ENCODE results near the gene CFTR. TPM values are rescaled to one million over a fixed set of nuclear protein-coding genes. Genes with fewer than 3 reads are reported as not detected.
A peak's percentile ranks its signal among the peaks of the same experiment; 100 is the strongest.

The CFTR gene
- polyA plus RNA-seq, 2 of the 4 experiments (the other 2 are of a cell fraction), result 0.13 to 0.31 TPM

DNA sequence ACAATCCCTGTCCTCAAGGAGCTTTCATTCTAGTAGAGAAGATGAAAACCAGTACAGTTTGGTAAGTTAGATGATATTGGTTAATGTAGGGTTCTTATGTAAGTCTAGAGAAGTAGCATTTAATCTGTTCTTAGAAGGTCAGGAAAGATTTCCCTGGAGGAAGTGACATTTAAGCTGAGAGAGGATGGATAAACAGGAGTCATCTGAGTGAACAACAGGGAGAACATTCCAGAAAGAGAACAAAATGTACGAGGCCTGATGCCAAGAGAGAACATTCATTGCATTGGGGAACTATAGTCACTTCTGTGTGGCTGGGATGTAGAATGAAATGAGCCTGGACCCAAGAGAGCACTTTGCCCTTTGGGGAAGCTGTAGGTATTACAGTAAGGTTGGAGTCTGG lies 88.0 kb downstream of the CFTR start:
- H3K9me3 ChIP-seq, result no peaks in the 10 kb centered on the region
- CTCF ChIA-PET, result interaction anchor here (1.5 kb wide), 1 partner anchor 148 kb away, joined by 3 read pairs; no protein-coding TSS in a partner anchor
- DNase-seq (ENCODE audit: low read depth in 1 of 2, low spot score in 1 of 2), result no peak
- no peak overlapping the region for H3K27ac ChIP-seq
- H3K4me3 ChIP-seq, result no peak overlapping the region
- ATAC-seq, result no peak
- no peak for FAIRE-seq
- TF ChIP-seq FOSB (CRISPR knock-in tag; IDR thresholded peaks at IDR 0.05) (no peak), MAZ (IDR thresholded peaks at IDR 0.05; ENCODE audit: borderline replicate concordance, low read depth, low read length) (no peak), CBX2 (IDR thresholded peaks at IDR 0.05; ENCODE audit: borderline replicate concordance, low read depth) (no peak), MYC (IDR thresholded peaks at IDR 0.05; ENCODE audit: borderline replicate concordance, low read length) (no peak), EP300 (IDR thresholded peaks at IDR 0.05) (no peak), HOXB13 (CRISPR knock-in tag; IDR thresholded peaks at IDR 0.05; ENCODE audit: low read depth) (no peak), EHF (CRISPR knock-in tag; IDR thresholded peaks at IDR 0.05) (no peak), NPAS2 (CRISPR knock-in tag; IDR thresholded peaks at IDR 0.05; ENCODE audit: borderline replicate concordance) (no peak), ZFP36 (IDR thresholded peaks at IDR 0.05; ENCODE audit: borderline replicate concordance, partially characterized antibody) (no peak), POLR2AphosphoS2 (conservative IDR thresholded peaks at IDR 0.05; ENCODE audit: low read length) (no peak), HDAC2 (IDR thresholded peaks at IDR 0.05) (no peak), SMC3 (IDR thresholded peaks at IDR 0.05) (no peak), ESRRA (IDR thresholded peaks at IDR 0.05; ENCODE audit: borderline replicate concordance, low read length) (no peak), TP53 (CRISPR knock-in tag; IDR thresholded peaks at IDR 0.05) (no peak), PHF8 (IDR thresholded peaks at IDR 0.05; ENCODE audit: borderline replicate concordance, low read depth) (no peak)
- TF ChIP-seq, protein P1, sequence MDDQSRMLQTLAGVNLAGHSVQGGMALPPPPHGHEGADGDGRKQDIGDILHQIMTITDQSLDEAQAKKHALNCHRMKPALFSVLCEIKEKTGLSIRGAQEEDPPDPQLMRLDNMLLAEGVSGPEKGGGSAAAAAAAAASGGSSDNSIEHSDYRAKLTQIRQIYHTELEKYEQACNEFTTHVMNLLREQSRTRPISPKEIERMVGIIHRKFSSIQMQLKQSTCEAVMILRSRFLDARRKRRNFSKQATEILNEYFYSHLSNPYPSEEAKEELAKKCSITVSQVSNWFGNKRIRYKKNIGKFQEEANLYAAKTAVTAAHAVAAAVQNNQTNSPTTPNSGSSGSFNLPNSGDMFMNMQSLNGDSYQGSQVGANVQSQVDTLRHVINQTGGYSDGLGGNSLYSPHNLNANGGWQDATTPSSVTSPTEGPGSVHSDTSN (IDR thresholded peaks at IDR 0.05), result no peak
- TF ChIP-seq, protein P2, sequence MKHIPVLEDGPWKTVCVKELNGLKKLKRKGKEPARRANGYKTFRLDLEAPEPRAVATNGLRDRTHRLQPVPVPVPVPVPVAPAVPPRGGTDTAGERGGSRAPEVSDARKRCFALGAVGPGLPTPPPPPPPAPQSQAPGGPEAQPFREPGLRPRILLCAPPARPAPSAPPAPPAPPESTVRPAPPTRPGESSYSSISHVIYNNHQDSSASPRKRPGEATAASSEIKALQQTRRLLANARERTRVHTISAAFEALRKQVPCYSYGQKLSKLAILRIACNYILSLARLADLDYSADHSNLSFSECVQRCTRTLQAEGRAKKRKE (CRISPR knock-in tag; IDR thresholded peaks at IDR 0.05; ENCODE audit: low read depth), result no peak
- H3K4me2 ChIP-seq, result no peak overlapping the region
- WGBS (ENCODE audit: missing lambda C conversion rate), result 46% methylated on average over 1 of the region's 1 CpG
- POLR2A ChIA-PET, result no interaction called here
- H3K4me1 ChIP-seq, result peaks cover 12% of the 10 kb centered on the region

DNA sequence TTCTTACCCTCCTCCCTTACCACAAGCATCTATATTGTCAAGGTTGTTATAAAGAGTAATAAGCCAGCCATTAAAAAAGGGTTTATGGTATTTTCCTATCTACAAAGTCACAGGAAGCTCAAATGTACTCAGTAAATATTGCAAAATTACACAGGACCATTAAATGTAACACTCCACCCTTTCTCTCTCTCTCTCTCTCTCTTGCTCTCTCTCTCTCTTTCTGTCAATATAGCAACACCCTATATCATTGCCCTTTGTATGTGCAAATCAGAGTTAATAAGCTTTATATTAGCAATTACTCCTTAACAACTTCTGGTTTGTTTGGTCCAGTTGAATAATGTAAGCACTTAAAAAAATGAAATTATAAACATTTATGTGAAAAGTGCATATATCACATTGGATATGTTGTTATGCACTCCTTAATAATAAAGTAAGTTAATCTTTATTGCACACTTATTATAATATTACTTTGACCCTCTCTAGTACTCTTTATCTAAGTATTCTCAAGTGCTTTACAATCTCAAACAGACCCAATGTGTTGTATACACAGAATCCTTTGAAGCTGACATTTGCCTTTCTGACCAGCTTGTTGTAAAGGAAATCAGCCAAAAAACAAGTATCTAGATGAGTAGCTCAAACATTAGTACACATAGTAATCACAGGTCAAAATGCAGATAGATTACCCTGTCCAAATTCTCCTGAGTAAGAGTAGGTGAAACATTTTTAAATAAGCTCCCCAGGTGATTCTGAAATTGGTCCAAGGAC lies 93.2 kb downstream of the CFTR start:
- ChIA-PET POLR2A (no interaction called here), CTCF (interaction anchor here (1.0 kb wide), 1 partner anchor 360 kb away, joined by 3 read pairs; no protein-coding TSS in a partner anchor)
- H3K9me3 ChIP-seq, result no peaks in the 10 kb centered on the region
- H3K4me1 ChIP-seq, result peaks cover 16% of the 10 kb centered on the region
- ATAC-seq (no peak), DNase-seq (ENCODE audit: low read depth in 1 of 2, low spot score in 1 of 2) (no peak), FAIRE-seq (no peak)
- no peak overlapping the region for H3K4me3 ChIP-seq
- H3K4me2 ChIP-seq, result peak overlapping the region; percentile 10; the same call in 2 of the 3 replicates
- no peak overlapping the region for H3K27ac ChIP-seq
- TF ChIP-seq TP53 (CRISPR knock-in tag; IDR thresholded peaks at IDR 0.05), result no peak
- TF ChIP-seq POLR2A (IDR thresholded peaks at IDR 0.05; ENCODE audit: low read length), result no peak
- no peak for TF ChIP-seq GATA3 (IDR thresholded peaks at IDR 0.05; ENCODE audit: borderline replicate concordance)

DNA sequence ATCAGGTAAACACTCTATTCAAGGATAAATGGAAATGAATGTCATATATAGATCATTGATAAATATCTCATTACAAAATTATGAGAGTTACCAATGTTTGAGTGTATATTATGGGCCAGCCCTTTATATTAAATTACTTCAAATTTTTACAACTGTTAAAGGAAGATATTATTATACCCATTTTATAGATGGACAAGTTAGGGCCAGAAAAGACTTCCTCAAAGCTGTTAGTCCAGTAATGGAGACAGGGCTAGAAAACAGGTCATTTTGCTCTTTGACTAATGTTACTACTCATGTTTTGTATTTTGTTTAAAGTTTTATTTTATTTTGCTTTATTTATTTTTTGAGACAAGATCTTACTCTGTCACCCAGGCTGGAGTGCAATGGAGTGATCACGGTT lies 101.6 kb downstream of the CFTR start:
- Histone ChIP-seq H3K4me1 (peaks cover 25% of the 10 kb centered on the region), H3K4me2 (peak overlapping the region; percentile 41), H3K27ac (peak overlapping the region; percentile 65 to 82), H3K9me3 (peaks cover 15% of the 10 kb centered on the region; the same call in 1 of the 3 replicates), H3K4me3 (no peak overlapping the region)
- ATAC-seq, result no peak
- 89% methylated on average over 1 of the region's 1 CpG for WGBS (ENCODE audit: missing lambda C conversion rate)
- POLR2A ChIA-PET, result no interaction called here
- CTCF ChIA-PET, result no interaction called here
- TF ChIP-seq BHLHE40 (IDR thresholded peaks at IDR 0.05; ENCODE audit: low read depth, low read length) (no peak), KDM1A (IDR thresholded peaks at IDR 0.05; ENCODE audit: low read depth) (peak; percentile 72; the same call in 1 of the 2 replicates), EP300 (IDR thresholded peaks at IDR 0.05) (no peak), JUNB (IDR thresholded peaks at IDR 0.05) (no peak), CEBPB (IDR thresholded peaks at IDR 0.05) (no peak), ZSCAN20 (CRISPR knock-in tag; IDR thresholded peaks at IDR 0.05) (no peak), POLR2AphosphoS2 (conservative IDR thresholded peaks at IDR 0.05; ENCODE audit: low read length) (no peak), HDAC2 (IDR thresholded peaks at IDR 0.05) (peak; percentile 80), HOXB13 (CRISPR knock-in tag; IDR thresholded peaks at IDR 0.05; ENCODE audit: low read depth) (no peak), FOXS1 (CRISPR knock-in tag; IDR thresholded peaks at IDR 0.05) (no peak)
- TF ChIP-seq, protein P2 (CRISPR knock-in tag; IDR thresholded peaks at IDR 0.05; ENCODE audit: low read depth), result no peak
- TF ChIP-seq, protein P3, sequence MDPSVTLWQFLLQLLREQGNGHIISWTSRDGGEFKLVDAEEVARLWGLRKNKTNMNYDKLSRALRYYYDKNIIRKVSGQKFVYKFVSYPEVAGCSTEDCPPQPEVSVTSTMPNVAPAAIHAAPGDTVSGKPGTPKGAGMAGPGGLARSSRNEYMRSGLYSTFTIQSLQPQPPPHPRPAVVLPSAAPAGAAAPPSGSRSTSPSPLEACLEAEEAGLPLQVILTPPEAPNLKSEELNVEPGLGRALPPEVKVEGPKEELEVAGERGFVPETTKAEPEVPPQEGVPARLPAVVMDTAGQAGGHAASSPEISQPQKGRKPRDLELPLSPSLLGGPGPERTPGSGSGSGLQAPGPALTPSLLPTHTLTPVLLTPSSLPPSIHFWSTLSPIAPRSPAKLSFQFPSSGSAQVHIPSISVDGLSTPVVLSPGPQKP (IDR thresholded peaks at IDR 0.05; ENCODE audit: low read depth, low read length), result no peak
- TF ChIP-seq, protein P4, sequence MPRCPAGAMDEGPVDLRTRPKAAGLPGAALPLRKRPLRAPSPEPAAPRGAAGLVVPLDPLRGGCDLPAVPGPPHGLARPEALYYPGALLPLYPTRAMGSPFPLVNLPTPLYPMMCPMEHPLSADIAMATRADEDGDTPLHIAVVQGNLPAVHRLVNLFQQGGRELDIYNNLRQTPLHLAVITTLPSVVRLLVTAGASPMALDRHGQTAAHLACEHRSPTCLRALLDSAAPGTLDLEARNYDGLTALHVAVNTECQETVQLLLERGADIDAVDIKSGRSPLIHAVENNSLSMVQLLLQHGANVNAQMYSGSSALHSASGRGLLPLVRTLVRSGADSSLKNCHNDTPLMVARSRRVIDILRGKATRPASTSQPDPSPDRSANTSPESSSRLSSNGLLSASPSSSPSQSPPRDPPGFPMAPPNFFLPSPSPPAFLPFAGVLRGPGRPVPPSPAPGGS (IDR thresholded peaks at IDR 0.05), result no peak
- TF ChIP-seq, protein P5, sequence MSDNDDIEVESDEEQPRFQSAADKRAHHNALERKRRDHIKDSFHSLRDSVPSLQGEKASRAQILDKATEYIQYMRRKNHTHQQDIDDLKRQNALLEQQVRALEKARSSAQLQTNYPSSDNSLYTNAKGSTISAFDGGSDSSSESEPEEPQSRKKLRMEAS (IDR thresholded peaks at IDR 0.05), result no peak
- FAIRE-seq, result no peak
- DNase-seq (ENCODE audit: low read depth in 1 of 2, low spot score in 1 of 2), result no peak
